Left ventricle myocardium inferior (tissue), 1 donor: ENCODE results near the gene UBE2E2. TPM values are rescaled to one million over a fixed set of nuclear protein-coding genes. Genes with fewer than 3 reads are reported as not detected.

Source experiments
- DNase-seq: peaks from one replicate; pipeline ENCODE4 v3.0.0-alpha.2; 2020
- H3K27ac ChIP-seq: fragments of 200-600 bp; replicated peaks from 2 replicates; pipeline ENCODE4 v1.8.0; 2021
- H3K27me3 ChIP-seq: fragments of 200-600 bp; 2 replicates; pipeline ENCODE4 v1.8.0; 2021; ENCODE audit warnings: low read depth
- H3K36me3 ChIP-seq: fragments of 200-600 bp; 2 replicates; pipeline ENCODE4 v1.8.0; 2021
- H3K4me1 ChIP-seq: fragments of 200-600 bp; 2 replicates; pipeline ENCODE4 v1.8.0; 2021
- H3K4me3 ChIP-seq: fragments of 200-600 bp; 2 replicates; pipeline ENCODE4 v1.8.0; 2021; ENCODE audit warnings: mild to moderate bottlenecking, moderate library complexity
- H3K9me3 ChIP-seq: fragments of 200-600 bp; replicated peaks from 2 replicates; pipeline ENCODE4 v1.8.0; 2021
- CTCF ChIP-seq: fragments of 200-600 bp; IDR thresholded peaks from 2 replicates; pipeline ENCODE4 v1.8.0; 2021; ENCODE audit warnings: antibody characterized with exemption, mild to moderate bottlenecking, borderline replicate concordance
- intact Hi-C: fragments of 100-400 bp; cut with micrococcal nuclease; formaldehyde crosslinking; loops from one replicate; pipeline ENCODE4 v1.11.0; 2022
- total RNA-seq: library from RNA; stranded (reverse); fragmentation: NEBNext Ultra II Directional; extraction: Animal tissue kit (Norgen Biotek cat#: 25700); gene quantifications from one replicate; pipeline ENCODE4 v1.2.1, GENCODE V29; 2021
- donor health status: DM: no; HTN: yes; CAD: no; lungs with severe emphysema.

The UBE2E2 gene
- total RNA-seq, 1 donor from 2014 or later, result 47.2 TPM

- no peak overlapping the region for H3K4me3 ChIP-seq
- intact Hi-C loops, result no loop called here
- peak overlapping the region; percentile 69 for H3K27ac ChIP-seq
- no peak for DNase-seq
- peaks cover 43% of the 10 kb centered on the region for H3K4me1 ChIP-seq
- H3K27me3 ChIP-seq, result no peaks in the 10 kb centered on the region
- no peak for TF ChIP-seq CTCF
- no peaks in the 10 kb centered on the region for H3K36me3 ChIP-seq
- no peaks in the 10 kb centered on the region for H3K9me3 ChIP-seq
Observed at GRCh38 chr3:23495507-23495906, 292.4 kb downstream of the UBE2E2 start.

GRCh38 chr3:23496165-23496564 is 293.0 kb downstream of the UBE2E2 start:
- Histone ChIP-seq H3K36me3 (no peaks in the 10 kb centered on the region), H3K27ac (peak overlapping the region; percentile 69), H3K4me3 (no peak overlapping the region), H3K27me3 (no peaks in the 10 kb centered on the region), H3K9me3 (no peaks in the 10 kb centered on the region), H3K4me1 (peaks cover 43% of the 10 kb centered on the region)
- intact Hi-C loops, result no loop called here
- no peak for TF ChIP-seq CTCF
- no peak for DNase-seq

- no peaks in the 10 kb centered on the region for H3K9me3 ChIP-seq
- no peak for DNase-seq
- no peaks in the 10 kb centered on the region for H3K27me3 ChIP-seq
- no peak for TF ChIP-seq CTCF
- intact Hi-C loops, result no loop called here
- H3K27ac ChIP-seq, result no peak overlapping the region
- peaks cover 49% of the 10 kb centered on the region for H3K4me1 ChIP-seq
- no peak overlapping the region for H3K4me3 ChIP-seq
- H3K36me3 ChIP-seq, result no peaks in the 10 kb centered on the region
Observed at GRCh38 chr3:23497156-23497555, 294.0 kb downstream of the UBE2E2 start.

- intact Hi-C loops, result no loop called here
Observed at GRCh38 chr3:23501201-23501802, 298.2 kb downstream of the UBE2E2 start.

GRCh38 chr3:23508464-23508863 is 305.3 kb downstream of the UBE2E2 start:
- Histone ChIP-seq H3K27ac (no peak overlapping the region), H3K9me3 (no peaks in the 10 kb centered on the region), H3K4me3 (no peak overlapping the region), H3K27me3 (no peaks in the 10 kb centered on the region), H3K36me3 (no peaks in the 10 kb centered on the region), H3K4me1 (no peaks in the 10 kb centered on the region)
- no peak for DNase-seq
- no peak for TF ChIP-seq CTCF
- intact Hi-C loops, result no loop called here

More at GRCh38 chr3:23501201-23501802, 298.2 kb downstream of the UBE2E2 start:
- Histone ChIP-seq H3K4me3 (no peak overlapping the region), H3K27me3 (no peaks in the 10 kb centered on the region), H3K4me1 (peaks cover 21% of the 10 kb centered on the region), H3K9me3 (no peaks in the 10 kb centered on the region), H3K36me3 (no peaks in the 10 kb centered on the region), H3K27ac (peak overlapping the region; percentile 55)
- no peak for TF ChIP-seq CTCF
- DNase-seq, result no peak

GRCh38 chr3:23518441-23518840 is 315.3 kb downstream of the UBE2E2 start:
- Histone ChIP-seq H3K4me1 (peaks cover 7% of the 10 kb centered on the region), H3K36me3 (no peaks in the 10 kb centered on the region), H3K27me3 (no peaks in the 10 kb centered on the region), H3K9me3 (no peaks in the 10 kb centered on the region), H3K4me3 (no peak overlapping the region), H3K27ac (no peak overlapping the region)
- intact Hi-C loops, result no loop called here
- no peak for DNase-seq
- TF ChIP-seq CTCF, result no peak
